ENCODE results near the gene FNDC1. TPM values are rescaled to one million over a fixed set of nuclear protein-coding genes. Genes with fewer than 3 reads are reported as not detected.

Gene FNDC1
- total and polyA plus RNA-seq, 12 donors: 0.07 to 6.2 (median 2.7) TPM

- Histone ChIP-seq H3K27me3 (peaks cover 0 to 25% (median 5%) of the 10 kb centered on the region in 7 donors), H3K27ac (no peak overlapping the region), H3K36me3 (no peaks in the 10 kb centered on the region), H3K4me1 (no peaks in the 10 kb centered on the region), H3K9me3 (no peaks in the 10 kb centered on the region), H3K4me3 (no peak overlapping the region)
- WGBS, 2 donors: 21 to 26% methylated on average over 9 of the region's 9 CpGs
- intact Hi-C loops (cut with DNase I): loop anchor here (1.0 to 10.0 kb wide), 10 partner anchors 90 to 430 kb away; partner anchors contain the start of genes RSPH3 (in 5 of the 10) and TAGAP (in 4 of the 10)
- DNase-seq (peak in 1 of 2 donors; percentile 60), ATAC-seq (peak; percentile 56 to 79 (median 73))
- peak; percentile 74 to 97 (median 90) for TF ChIP-seq CTCF (IDR thresholded peaks at IDR 0.05)
These were observed 34.4 kb upstream of the FNDC1 start for GRCh38 chr6:159134701-159135364.

- WGBS, 2 donors: 86 to 89% methylated on average over 5 of the region's 5 CpGs
- Histone ChIP-seq H3K27me3 (peaks cover 0 to 25% (median 5%) of the 10 kb centered on the region in 7 donors), H3K27ac (no peak overlapping the region), H3K36me3 (no peaks in the 10 kb centered on the region), H3K4me1 (no peaks in the 10 kb centered on the region), H3K9me3 (peaks cover 0 to 10% (median 0%) of the 10 kb centered on the region in 11 donors), H3K4me3 (no peak overlapping the region)
- DNase-seq: no peak
- ATAC-seq: no peak
- intact Hi-C loops (cut with DNase I): loop anchor here in 7 of 10 donors (5.0 to 10.0 kb wide), 5 partner anchors 93 to 433 kb away; partner anchors contain the start of genes RSPH3 (in 5 of the 7) and TAGAP (in 2 of the 7)
- no peak for TF ChIP-seq CTCF (IDR thresholded peaks at IDR 0.05)
These were observed 31.5 kb upstream of the FNDC1 start for GRCh38 chr6:159137676-159138075.

DNA sequence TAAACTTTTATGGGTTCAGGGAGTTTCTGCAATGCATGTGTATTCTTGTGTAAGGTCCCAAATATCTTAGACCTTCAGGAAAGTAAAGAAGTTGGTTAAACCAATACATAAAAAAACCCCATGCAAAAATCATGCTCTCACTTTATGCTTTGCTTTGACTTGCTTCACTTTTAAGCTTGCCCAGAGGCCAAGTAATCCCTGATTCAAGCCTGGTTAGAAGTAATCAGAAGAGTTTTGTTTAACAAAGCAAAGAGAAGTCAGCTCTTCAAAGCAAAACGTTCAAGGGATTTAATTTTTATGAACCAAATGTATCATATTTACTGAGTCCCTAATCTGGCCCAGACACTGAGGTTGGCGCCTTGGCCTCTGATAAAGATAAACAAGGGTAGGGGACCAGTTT, 26.7 kb upstream of the FNDC1 start:
- Histone ChIP-seq H3K27ac (no peak overlapping the region), H3K27me3 (peaks cover 0 to 19% (median 0%) of the 10 kb centered on the region in 7 donors), H3K9me3 (peaks cover 0 to 10% (median 0%) of the 10 kb centered on the region in 11 donors), H3K4me1 (no peaks in the 10 kb centered on the region), H3K4me3 (no peak overlapping the region), H3K36me3 (no peaks in the 10 kb centered on the region)
- ATAC-seq (no peak), DNase-seq (no peak)
- intact Hi-C loops (cut with DNase I): no loop called here
- WGBS, 2 donors: 68 to 76% methylated on average over 2 of the region's 2 CpGs
- TF ChIP-seq CTCF (IDR thresholded peaks at IDR 0.05): no peak

DNA sequence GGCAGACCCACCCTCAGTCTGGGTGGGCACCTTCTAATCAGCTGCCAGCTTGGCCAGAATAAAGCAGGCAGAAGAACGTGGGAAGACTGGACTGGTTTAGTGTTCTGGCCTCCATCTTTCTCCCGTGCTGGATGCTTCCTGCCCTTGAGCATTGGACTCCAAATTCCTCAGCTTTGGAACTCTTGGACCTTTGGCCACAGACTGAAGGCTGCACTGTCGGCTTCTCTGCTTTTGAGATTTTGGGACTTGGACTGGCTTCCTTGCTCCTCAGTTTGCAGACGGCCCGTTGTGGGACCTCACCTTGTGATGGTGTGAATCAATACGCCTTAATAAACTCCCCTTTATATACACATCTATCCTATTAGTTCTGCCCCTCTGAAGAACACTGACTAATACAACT, 20.6 kb upstream of the FNDC1 start:
- ATAC-seq (no peak), DNase-seq (no peak)
- Histone ChIP-seq H3K4me3 (no peak overlapping the region), H3K4me1 (peaks cover 0 to 4% (median 0%) of the 10 kb centered on the region in 9 donors), H3K9me3 (no peaks in the 10 kb centered on the region), H3K27me3 (peaks cover 0 to 10% (median 0%) of the 10 kb centered on the region in 7 donors), H3K36me3 (no peaks in the 10 kb centered on the region), H3K27ac (no peak overlapping the region)
- intact Hi-C loops (cut with DNase I): no loop called here
- 79 to 82% methylated on average over 6 of the region's 6 CpGs for WGBS, 2 donors
- no peak for TF ChIP-seq CTCF (IDR thresholded peaks at IDR 0.05)

All from heart right ventricle (tissue), 16 donors.